H1 (cell line): ENCODE data around the gene DRD1. TPM values are rescaled to one million over a fixed set of nuclear protein-coding genes. Genes with fewer than 3 reads are reported as not detected.

Experiments
- CTCF ChIA-PET: fragments of 300-600 bp; sonication (Branson Sonifier 250); formaldehyde crosslinking; loops from one replicate; lab custom pipeline; 2021; ENCODE audit not compliant: partially characterized antibody; lab: Charles Lee
- POLR2A ChIA-PET: fragments of 300-600 bp; sonication (Branson Sonifier 250); formaldehyde crosslinking; loops from one replicate; lab custom pipeline; 2021; ENCODE audit warnings: inconsistent platforms; ENCODE audit not compliant: partially characterized antibody; lab: Charles Lee
- DNase-seq, 2 experiments: peaks; one replicate each; pipeline versions ENCODE4 v3.0.0 to v3.0.0-alpha.2; 2010 to 2022; ENCODE audit warnings: low spot score in 2 of 2, low read depth in 1 of 2, mixed read lengths in 1 of 2
- FAIRE-seq: peaks from 2 replicates; lab custom pipeline; 2011; peaks lifted over from hg19 to GRCh38; lab: Jason Lieb, UNC
- H2AFZ ChIP-seq: 2 replicates; pipeline ENCODE4 v1.8.1; 2012; ENCODE audit warnings: low read length, inconsistent platforms
- H2AK5ac ChIP-seq: 2 replicates; pipeline ENCODE4 v1.6.1; 2013; ENCODE audit warnings: low read depth, low read length
- H2BK120ac ChIP-seq: replicated peaks from 2 replicates; pipeline ENCODE3; 2013; ENCODE audit warnings: low read depth, low read length, inconsistent platforms
- H2BK12ac ChIP-seq: 2 replicates; pipeline ENCODE4 v1.6.1; 2013; ENCODE audit warnings: low read depth, low read length
- H2BK15ac ChIP-seq: 2 replicates; pipeline ENCODE4 v1.6.1; 2013; ENCODE audit warnings: low read length
- H2BK20ac ChIP-seq: 2 replicates; pipeline ENCODE4 v1.6.1; 2013; ENCODE audit warnings: low read length
- H2BK5ac ChIP-seq: 2 replicates; pipeline ENCODE4 v1.6.1; 2013; ENCODE audit warnings: low read depth, low read length
- H3K14ac ChIP-seq: 2 replicates; pipeline ENCODE4 v1.6.1; 2013; ENCODE audit warnings: inconsistent platforms; ENCODE audit not compliant: insufficient read length
- H3K18ac ChIP-seq: 2 replicates; pipeline ENCODE4 v1.6.1; 2013; ENCODE audit warnings: low read length; ENCODE audit errors: extremely low read depth
- H3K23ac ChIP-seq: 2 replicates; pipeline ENCODE4 v1.6.1; 2013; ENCODE audit warnings: inconsistent platforms; ENCODE audit not compliant: insufficient read length
- H3K23me2 ChIP-seq: 2 replicates; pipeline ENCODE4 v1.6.1; 2013; ENCODE audit warnings: low read depth, low read length
- H3K27ac ChIP-seq: 2 replicates; pipeline ENCODE4 v1.6.1; 2011; ENCODE audit warnings: low read depth, low read length, inconsistent platforms
- H3K27me3 ChIP-seq, 4 experiments: replicated peaks in 1 of 4; 1 replicate in 1 of 4; 2 replicates in 3 of 4; pipeline versions ENCODE4 v1.6.1 to v1.8.1; 2011 to 2013; ENCODE audit warnings: low read length in 3 of 4, mild to moderate bottlenecking in 3 of 4, inconsistent platforms in 2 of 4, mixed read lengths in 2 of 4, moderate library complexity in 1 of 4; ENCODE audit not compliant: control insufficient read depth in 3 of 4, insufficient read depth in 3 of 4; ENCODE audit errors: extremely low read depth in 1 of 4
- H3K36me3 ChIP-seq, 4 experiments: 2 replicates each; pipeline versions ENCODE4 v1.6.1 to v1.8.1; 2011 to 2013; ENCODE audit warnings: mild to moderate bottlenecking in 4 of 4, low read length in 3 of 4, moderate library complexity in 2 of 4, control low read depth in 1 of 4, inconsistent platforms in 1 of 4; ENCODE audit not compliant: insufficient read depth in 4 of 4, control insufficient read depth in 2 of 4
- H3K4ac ChIP-seq: replicated peaks from 2 replicates; pipeline ENCODE3; 2013; ENCODE audit warnings: low read length, low read depth, mixed read lengths, inconsistent platforms; ENCODE audit not compliant: insufficient read length
- H3K4me1 ChIP-seq, 4 experiments: replicated peaks in 1 of 4; 1 replicate in 1 of 4; 2 replicates in 3 of 4; pipeline versions ENCODE4 v1.6.1 to v1.8.1; 2011 to 2013; ENCODE audit warnings: low read length in 3 of 4, inconsistent platforms in 2 of 4, mixed read lengths in 1 of 4; ENCODE audit not compliant: insufficient read depth in 4 of 4, control insufficient read depth in 3 of 4
- H3K4me2 ChIP-seq, 2 experiments: 2 replicates each; pipeline versions ENCODE4 v1.6.1 to v1.8.1; 2011 to 2013; ENCODE audit warnings: low read depth in 2 of 2, low read length in 2 of 2, control low read depth in 1 of 2, inconsistent platforms in 1 of 2, mild to moderate bottlenecking in 1 of 2; ENCODE audit not compliant: insufficient read depth in 1 of 2
- H3K4me3 ChIP-seq, 4 experiments: fragments of 200-600, 300-600 bp in 1 of 4; sonication (generic), shearing (Covaris generic), sonication (Bioruptor Twin) in 1 of 4; 2 replicates each; pipeline versions ENCODE4 v1.5.1 to v1.8.1; 2011 to 2016; ENCODE audit warnings: low read length in 4 of 4, low read depth in 3 of 4, control low read depth in 2 of 4, inconsistent platforms in 2 of 4, mild to moderate bottlenecking in 2 of 4, mixed read lengths in 1 of 4, moderate library complexity in 1 of 4; ENCODE audit not compliant: insufficient read depth in 2 of 4; ENCODE audit errors: extremely low read depth in 1 of 4
- H3K56ac ChIP-seq: replicated peaks from 2 replicates; pipeline ENCODE3; 2013; ENCODE audit warnings: low read depth, mild to moderate bottlenecking, mixed read lengths, low read length, inconsistent platforms; ENCODE audit not compliant: insufficient read length
- H3K79me1 ChIP-seq: 2 replicates; pipeline ENCODE4 v1.6.1; 2013; ENCODE audit warnings: low read depth, low read length, control low read depth
- H3K79me2 ChIP-seq, 2 experiments: 2 replicates each; pipeline versions ENCODE4 v1.6.1 to v1.8.1; 2012 to 2013; ENCODE audit warnings: low read length in 2 of 2, mild to moderate bottlenecking in 2 of 2, inconsistent platforms in 1 of 2; ENCODE audit not compliant: insufficient read depth in 2 of 2, control insufficient read depth in 1 of 2
- H3K9ac ChIP-seq, 4 experiments: replicated peaks in 1 of 4; 1 replicate in 1 of 4; 2 replicates in 3 of 4; pipeline versions ENCODE4 v1.6.1 to v1.8.1; 2011 to 2013; ENCODE audit warnings: low read depth in 3 of 4, low read length in 3 of 4, control low read depth in 2 of 4, mild to moderate bottlenecking in 2 of 4, moderate library complexity in 2 of 4, inconsistent platforms in 1 of 4; ENCODE audit errors: extremely low read depth in 1 of 4
- H3K9me3 ChIP-seq, 2 experiments: 2 replicates each; pipeline versions ENCODE4 v1.6.1 to v1.8.1; 2012 to 2013; ENCODE audit warnings: mild to moderate bottlenecking in 2 of 2, moderate library complexity in 2 of 2, control low read depth in 1 of 2, inconsistent platforms in 1 of 2, low read depth in 1 of 2, low read length in 1 of 2, mixed read lengths in 1 of 2; ENCODE audit not compliant: insufficient read depth in 2 of 2
- H4K20me1 ChIP-seq, 2 experiments: replicated peaks in 1 of 2; 2 replicates each; pipeline versions ENCODE3 to v1.8.1; 2011 to 2013; ENCODE audit warnings: inconsistent platforms in 2 of 2, low read length in 2 of 2, mild to moderate bottlenecking in 1 of 2; ENCODE audit not compliant: insufficient read depth in 2 of 2, control insufficient read depth in 1 of 2
- H4K5ac ChIP-seq: 2 replicates; pipeline ENCODE4 v1.6.1; 2013; ENCODE audit warnings: low read length, low read depth, mixed read lengths, inconsistent platforms; ENCODE audit not compliant: insufficient read length
- H4K8ac ChIP-seq: 2 replicates; pipeline ENCODE4 v1.8.0; 2013; ENCODE audit warnings: mild to moderate bottlenecking, moderate library complexity, low read length, inconsistent platforms; ENCODE audit not compliant: insufficient read depth; ENCODE audit errors: extremely low read depth
- H4K91ac ChIP-seq: replicated peaks from 2 replicates; pipeline ENCODE3; 2013; ENCODE audit warnings: low read length, mixed read lengths, inconsistent platforms; ENCODE audit not compliant: insufficient read length
- ATF2 ChIP-seq: IDR thresholded peaks from 2 replicates; pipeline ENCODE4 v1.6.1; 2012; ENCODE audit warnings: low read length, inconsistent platforms
- CREB1 ChIP-seq: IDR thresholded peaks from 2 replicates; pipeline ENCODE4 v1.6.1; 2012; ENCODE audit warnings: inconsistent platforms
- POLR2A ChIP-seq, 2 experiments: IDR thresholded peaks; 1 replicate in 1 of 2; 2 replicates in 1 of 2; pipeline ENCODE4 v1.6.1; 2011; ENCODE audit warnings: low read depth in 2 of 2, low read length in 2 of 2, mild to moderate bottlenecking in 2 of 2; ENCODE audit errors: control extremely low read depth in 1 of 2
- RAD21 ChIP-seq, 2 experiments: IDR thresholded peaks in 1 of 2; conservative IDR thresholded peaks in 1 of 2; 2 replicates each; pipeline ENCODE4 v1.6.1; 2011; ENCODE audit warnings: low read depth in 2 of 2, low read length in 2 of 2, improper control_type of control experiment in 1 of 2, inconsistent platforms in 1 of 2, mild to moderate bottlenecking in 1 of 2, moderate library complexity in 1 of 2
- SUZ12 ChIP-seq: fragments of 200-600 bp; sonication (generic); IDR thresholded peaks from 2 replicates; pipeline ENCODE4 v1.6.1; 2012; ENCODE audit warnings: mild to moderate bottlenecking, inconsistent platforms, low read length, moderate library complexity, mixed read lengths
- WGBS, 2 experiments: shearing (Covaris generic) in 1 of 2; methylation state at CpG; one replicate each; pipeline versions ENCODE4 v1.1.6 to v1.1.7; 2013 to 2015; ENCODE audit warnings: low lambda C conversion rate in 2 of 2, mixed read lengths in 2 of 2, inconsistent platforms in 1 of 2, low coverage in 1 of 2, missing lambda C conversion rate in 1 of 2; ENCODE audit not compliant: insufficient replicate concordance in 2 of 2, insufficient coverage in 1 of 2, insufficient read length in 1 of 2; ENCODE audit errors: extremely low coverage in 1 of 2, missing lambda C conversion rate in 1 of 2; 5-methylcytosine and 5-hydroxymethylcytosine counted together
- polyA plus RNA-seq, 7 experiments: library from polyadenylated mRNA; depleted of rRNA in 3 of 7; stranded (reverse) in 5 of 7; unstranded in 2 of 7; fragments of >200 nt in 5 of 7; fragments of 200-250 nt in 2 of 7; gene quantifications; 1 replicate in 5 of 7; 2 replicates in 1 of 7; 4 replicates in 1 of 7; pipeline versions ENCODE4 v1.2.1 to v1.2.3, GENCODE V29; 2011 to 2013; ENCODE audit warnings: missing spikeins in 2 of 7, mixed read lengths in 2 of 7
- total RNA-seq: library from RNA; stranded (reverse); fragmentation: NEBNext Ultra II Directional; extraction: Animal tissue kit (Norgen Biotek cat#: 25700); gene quantifications from 2 replicates; pipeline ENCODE4 v1.2.1, GENCODE V29; 2021

Gene DRD1
- total and polyA plus RNA-seq, 2 of the 8 experiments (the other 6 are each of a cell fraction or from before 2014, with no cell fraction given): 0.03 to 0.19 TPM

- TF ChIP-seq SUZ12: no peak
- TF ChIP-seq ATF2: no peak
- peak in 1 of 2 experiments; percentile 17; a peak in 1 of 4 replicates for TF ChIP-seq RAD21 (IDR thresholded peaks at IDR 0.05 in 1 of 2, conservative IDR thresholded peaks at IDR 0.05 in 1 of 2; ENCODE audit: low read depth in 2 of 2, low read length in 2 of 2)
- no peak for TF ChIP-seq POLR2A (IDR thresholded peaks at IDR 0.05; ENCODE audit: control extremely low read depth in 1 of 2, low read depth in 2 of 2, low read length in 2 of 2)
- no peak for TF ChIP-seq CREB1
These were observed 7.6 kb downstream of the DRD1 start for GRCh38 chr5:175436359-175436758.

More at GRCh38 chr5:175436359-175436758, 7.6 kb downstream of the DRD1 start:
- Histone ChIP-seq H3K27ac (no peak overlapping the region), H2BK5ac (peak overlapping the region; percentile 28; the same call in 1 of the 2 replicates), H4K20me1 (no peaks in the 10 kb centered on the region), H3K9ac (no peak overlapping the region), H2AFZ (no peak overlapping the region), H2BK120ac (no peak overlapping the region), H3K4me1 (peaks cover 0 to 14% (median 5%) of the 10 kb centered on the region in 4 experiments; a peak in 4 of 7 replicates), H2AK5ac (no peak overlapping the region), H2BK12ac (peak overlapping the region; percentile 27; the same call in 1 of the 2 replicates), H3K23me2 (no peaks in the 10 kb centered on the region), H4K91ac (no peak overlapping the region), H3K79me1 (no peaks in the 10 kb centered on the region), H3K56ac (no peak overlapping the region), H3K14ac (no peak overlapping the region), H2BK15ac (no peak overlapping the region), H3K9me3 (no peaks in the 10 kb centered on the region), H3K23ac (no peak overlapping the region), H4K5ac (no peak overlapping the region), H2BK20ac (no peak overlapping the region), H3K27me3 (no peaks in the 10 kb centered on the region; a peak in 1 of 7 replicates), H3K18ac (no peak overlapping the region), H3K36me3 (no peaks in the 10 kb centered on the region), H3K4me2 (peak overlapping the region in 1 of 2 experiments; percentile 7; a peak in 1 of 4 replicates), H3K79me2 (no peaks in the 10 kb centered on the region), H4K8ac (no peak overlapping the region), H3K4ac (no peak overlapping the region), H3K4me3 (no peak overlapping the region)
- FAIRE-seq (no peak), DNase-seq (no peak)
- CTCF ChIA-PET: interaction anchor here (0.6 kb wide), 1 partner anchor 705 kb away, joined by 3 read pairs; no protein-coding TSS in a partner anchor
- WGBS, 2 experiments: 49% methylated on average over 8 of the region's 8 CpGs; no CpG with 5 or more reads in 1 of the 2 experiments
- POLR2A ChIA-PET: interaction anchor here (1.1 kb wide), 1 partner anchor 42 kb away, joined by 5 read pairs; the partner anchor contains the start of gene SFXN1
